Upper lobe of right lung (tissue), 1 donor: ENCODE data around the gene AMFR. TPM values are rescaled to one million over a fixed set of nuclear protein-coding genes. Genes with fewer than 3 reads are reported as not detected.

ENCODE experiments used
- ATAC-seq: fragments of 200-7000 bp; cut with Tn5 transposase; one replicate; pipeline ENCODE4 v1.9.1; 2020; ENCODE audit warnings: mild to moderate bottlenecking, moderate library complexity
- DNase-seq: peaks from one replicate; pipeline ENCODE4 v3.0.0-alpha.2; 2020
- H3K27ac ChIP-seq: fragments of 200-600 bp; one replicate; pipeline ENCODE4 v1.8.0; 2022
- H3K27me3 ChIP-seq: fragments of 200-600 bp; one replicate; pipeline ENCODE4 v1.8.0; 2022; ENCODE audit warnings: mild to moderate bottlenecking
- H3K36me3 ChIP-seq: fragments of 200-600 bp; one replicate; pipeline ENCODE4 v1.8.0; 2022
- H3K4me1 ChIP-seq: fragments of 200-600 bp; one replicate; pipeline ENCODE4 v1.8.0; 2022
- H3K4me3 ChIP-seq: fragments of 200-600 bp; one replicate; pipeline ENCODE4 v1.8.0; 2022; ENCODE audit warnings: mild to moderate bottlenecking
- H3K9me3 ChIP-seq: fragments of 200-600 bp; one replicate; pipeline ENCODE4 v1.8.0; 2022
- intact Hi-C: fragments of 100-400 bp; cut with DNase I; formaldehyde crosslinking; loops from one replicate; pipeline ENCODE4 v1.11.0; 2022
- total RNA-seq: library from RNA; stranded (reverse); fragmentation: NEBNext Ultra II Directional; extraction: Animal tissue kit (Norgen Biotek cat#: 25700); gene quantifications from one replicate; pipeline ENCODE4 v1.2.1, GENCODE V29; 2021
- TF ChIP-seq, protein P1 (sequence below): fragments of 200-600 bp; IDR thresholded peaks from one replicate; pipeline ENCODE4 v1.8.0; 2022; ENCODE audit warnings: antibody characterized with exemption
- donor health status: DM: no; HTN: yes; CAD: no; lungs with severe emphysema.

The AMFR gene
- total RNA-seq, 1 donor from 2014 or later, result 89.8 TPM

DNA sequence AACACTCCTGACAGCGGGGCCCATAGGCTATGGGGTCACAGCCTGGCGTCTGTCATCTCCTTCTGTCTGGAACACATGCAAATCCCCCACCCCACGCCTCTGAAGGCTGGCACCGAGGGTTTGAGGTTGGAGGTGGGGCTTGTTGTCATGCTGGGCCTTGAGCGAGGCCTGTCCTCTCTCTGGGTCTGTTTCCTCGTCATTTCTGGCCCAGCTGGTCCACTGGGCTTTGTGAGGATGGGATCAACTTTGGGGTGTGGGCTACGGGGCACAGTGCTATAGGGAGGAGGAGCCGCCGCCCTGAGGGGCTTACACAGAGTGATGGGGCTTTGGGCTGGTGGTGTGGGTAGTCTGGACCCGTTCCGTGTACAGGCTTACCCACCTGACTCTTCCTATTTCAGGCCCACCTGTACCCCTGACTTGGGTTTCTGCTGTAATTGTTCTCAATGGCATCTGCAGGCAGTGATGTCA lies 87.5 kb downstream of the AMFR start:
- no peaks in the 10 kb centered on the region for H3K36me3 ChIP-seq
- no peak for DNase-seq
- intact Hi-C loops, result no loop called here
- no peaks in the 10 kb centered on the region for H3K27me3 ChIP-seq
- TF ChIP-seq, protein P1, sequence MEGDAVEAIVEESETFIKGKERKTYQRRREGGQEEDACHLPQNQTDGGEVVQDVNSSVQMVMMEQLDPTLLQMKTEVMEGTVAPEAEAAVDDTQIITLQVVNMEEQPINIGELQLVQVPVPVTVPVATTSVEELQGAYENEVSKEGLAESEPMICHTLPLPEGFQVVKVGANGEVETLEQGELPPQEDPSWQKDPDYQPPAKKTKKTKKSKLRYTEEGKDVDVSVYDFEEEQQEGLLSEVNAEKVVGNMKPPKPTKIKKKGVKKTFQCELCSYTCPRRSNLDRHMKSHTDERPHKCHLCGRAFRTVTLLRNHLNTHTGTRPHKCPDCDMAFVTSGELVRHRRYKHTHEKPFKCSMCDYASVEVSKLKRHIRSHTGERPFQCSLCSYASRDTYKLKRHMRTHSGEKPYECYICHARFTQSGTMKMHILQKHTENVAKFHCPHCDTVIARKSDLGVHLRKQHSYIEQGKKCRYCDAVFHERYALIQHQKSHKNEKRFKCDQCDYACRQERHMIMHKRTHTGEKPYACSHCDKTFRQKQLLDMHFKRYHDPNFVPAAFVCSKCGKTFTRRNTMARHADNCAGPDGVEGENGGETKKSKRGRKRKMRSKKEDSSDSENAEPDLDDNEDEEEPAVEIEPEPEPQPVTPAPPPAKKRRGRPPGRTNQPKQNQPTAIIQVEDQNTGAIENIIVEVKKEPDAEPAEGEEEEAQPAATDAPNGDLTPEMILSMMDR, result no peak
- ATAC-seq, result no peak
- H3K4me3 ChIP-seq, result no peak overlapping the region
- H3K9me3 ChIP-seq, result no peaks in the 10 kb centered on the region
- H3K4me1 ChIP-seq, result no peaks in the 10 kb centered on the region
- no peak overlapping the region for H3K27ac ChIP-seq

DNA sequence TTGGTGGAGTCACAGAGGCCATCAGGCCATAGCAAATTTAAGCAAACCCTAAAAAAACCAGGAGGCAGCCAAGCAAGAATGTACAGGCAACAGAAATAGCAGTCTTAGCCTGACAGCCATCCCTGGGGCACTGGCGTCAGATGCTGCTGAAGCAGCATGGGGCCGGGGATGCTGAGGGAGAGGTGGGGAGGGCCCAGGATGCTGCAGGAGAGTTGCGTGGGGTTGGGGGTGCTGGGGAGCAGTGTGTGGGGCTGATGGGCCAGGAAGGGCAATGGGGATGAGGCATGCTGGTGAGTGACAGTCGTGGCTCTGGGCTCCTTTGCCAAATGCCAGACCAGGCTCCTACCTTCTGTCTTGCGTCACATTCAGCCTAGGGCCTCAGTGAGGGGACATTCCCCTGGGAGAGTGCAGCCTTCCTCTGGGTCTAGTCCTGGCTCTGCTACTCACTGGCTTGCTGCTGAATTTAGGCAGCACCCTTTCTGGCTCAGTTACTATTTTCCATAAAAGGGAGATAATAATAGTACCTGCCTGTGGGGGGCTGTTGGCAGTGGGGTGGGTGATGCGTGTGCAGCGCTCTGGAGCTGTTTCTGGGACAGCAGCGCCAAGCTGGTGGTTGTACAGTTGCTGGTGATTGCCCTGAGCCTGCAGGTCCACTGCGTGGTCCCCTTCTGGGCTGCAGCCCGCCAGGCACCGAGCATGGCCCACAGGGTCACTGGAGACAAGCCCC lies 88.1 kb downstream of the AMFR start:
- H3K36me3 ChIP-seq, result no peaks in the 10 kb centered on the region
- intact Hi-C loops, result no loop called here
- TF ChIP-seq, protein P1, result no peak

DNA sequence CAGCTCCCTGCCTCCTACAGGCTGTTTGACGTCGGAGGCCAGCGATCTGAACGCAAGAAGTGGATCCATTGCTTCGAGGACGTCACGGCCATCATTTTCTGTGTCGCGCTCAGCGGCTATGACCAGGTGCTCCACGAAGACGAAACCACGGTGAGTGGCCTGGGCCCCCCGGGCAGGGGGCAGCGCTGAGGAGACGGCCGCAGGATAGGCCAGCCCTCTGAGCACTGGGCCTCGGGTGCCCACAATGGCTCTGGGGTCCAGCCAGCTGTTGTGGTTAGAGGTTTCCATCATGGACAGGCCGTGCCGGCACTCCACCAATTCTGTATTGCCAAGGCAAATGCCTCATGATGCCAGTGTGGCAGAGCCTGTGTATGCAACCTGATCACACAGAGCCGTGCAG lies 88.6 kb downstream of the AMFR start:
- Histone ChIP-seq H3K4me1 (no peaks in the 10 kb centered on the region), H3K36me3 (no peaks in the 10 kb centered on the region), H3K27ac (no peak overlapping the region), H3K27me3 (no peaks in the 10 kb centered on the region), H3K4me3 (no peak overlapping the region), H3K9me3 (no peaks in the 10 kb centered on the region)
- TF ChIP-seq, protein P1, result no peak
- DNase-seq (no peak), ATAC-seq (no peak)
- intact Hi-C loops, result no loop called here

More for the DNA sequence above, 88.1 kb downstream of the AMFR start:
- ATAC-seq, result no peak
- H3K4me1 ChIP-seq, result no peaks in the 10 kb centered on the region
- no peaks in the 10 kb centered on the region for H3K27me3 ChIP-seq
- no peak overlapping the region for H3K4me3 ChIP-seq
- DNase-seq, result no peak
- H3K9me3 ChIP-seq, result no peaks in the 10 kb centered on the region
- no peak overlapping the region for H3K27ac ChIP-seq

DNA sequence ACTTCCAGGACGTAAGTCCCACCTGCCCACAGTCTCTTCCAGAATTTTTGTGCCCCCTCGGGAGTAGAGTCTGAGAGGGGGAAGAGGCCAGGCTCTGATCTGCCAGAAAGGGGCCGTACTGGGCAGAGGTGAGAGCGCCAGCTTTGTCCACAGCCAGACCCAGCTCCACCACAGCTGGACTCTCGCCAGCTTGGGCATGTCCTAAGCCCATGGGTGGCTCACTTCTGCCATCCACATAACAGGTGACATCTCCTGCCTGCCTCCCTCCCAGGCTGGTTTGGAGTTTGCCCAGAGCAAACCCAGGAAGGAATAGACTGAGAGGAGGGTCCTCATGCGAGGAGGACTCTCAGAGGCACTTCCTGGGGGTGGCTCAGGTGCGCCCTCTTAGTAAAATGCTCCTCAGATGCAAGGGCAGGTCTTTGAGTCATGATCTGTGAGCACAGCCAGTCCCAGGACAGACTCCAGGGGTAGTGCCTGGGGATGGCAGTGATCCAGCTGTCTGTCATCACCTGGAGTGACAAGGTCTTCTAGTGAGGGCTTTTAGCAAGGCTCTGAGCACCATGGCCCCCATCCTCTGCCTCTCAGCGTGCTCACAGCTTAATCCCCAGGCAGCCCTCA lies 89.2 kb downstream of the AMFR start:
- H3K36me3 ChIP-seq, result no peaks in the 10 kb centered on the region
- intact Hi-C loops, result no loop called here
- TF ChIP-seq, protein P1, result no peak

DNA sequence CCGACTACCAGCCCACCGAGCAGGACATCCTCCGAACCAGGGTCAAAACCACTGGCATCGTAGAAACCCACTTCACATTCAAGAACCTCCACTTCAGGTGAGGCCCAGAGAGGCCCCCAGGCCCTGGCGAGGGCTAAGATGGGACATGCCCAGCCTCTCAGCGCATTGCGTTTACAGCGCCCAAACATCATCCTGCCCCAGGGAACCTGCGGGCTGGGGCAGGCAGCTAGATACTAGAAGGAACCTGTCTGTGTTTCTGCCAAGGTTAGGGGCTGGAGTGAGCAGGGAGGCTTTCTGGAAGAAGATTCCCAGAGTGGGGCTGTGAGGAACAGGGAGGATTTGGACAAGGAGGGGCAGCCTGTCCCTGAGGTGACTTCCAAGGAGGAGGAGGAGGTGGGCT lies 90.6 kb downstream of the AMFR start:
- Histone ChIP-seq H3K4me1 (no peaks in the 10 kb centered on the region), H3K27me3 (no peaks in the 10 kb centered on the region), H3K27ac (no peak overlapping the region), H3K36me3 (no peaks in the 10 kb centered on the region), H3K4me3 (no peak overlapping the region), H3K9me3 (no peaks in the 10 kb centered on the region)
- intact Hi-C loops, result no loop called here
- DNase-seq (no peak), ATAC-seq (no peak)
- TF ChIP-seq, protein P1, result no peak

More for the DNA sequence above, 89.2 kb downstream of the AMFR start:
- no peak overlapping the region for H3K27ac ChIP-seq
- DNase-seq, result no peak
- no peaks in the 10 kb centered on the region for H3K27me3 ChIP-seq
- ATAC-seq, result no peak
- H3K9me3 ChIP-seq, result no peaks in the 10 kb centered on the region
- no peak overlapping the region for H3K4me3 ChIP-seq
- no peaks in the 10 kb centered on the region for H3K4me1 ChIP-seq
